Activated T-cell treated with anti-CD3 and anti-CD28 coated beads, Interleukin-2, amount 50 U/mL, for 1 hour (primary cell): Measurements from ENCODE around the gene CCL13.

Source experiments
- DNase-seq: peaks from one replicate; pipeline ENCODE4 v3.0.0-alpha.2; 2020

Gene CCL13

DNA sequence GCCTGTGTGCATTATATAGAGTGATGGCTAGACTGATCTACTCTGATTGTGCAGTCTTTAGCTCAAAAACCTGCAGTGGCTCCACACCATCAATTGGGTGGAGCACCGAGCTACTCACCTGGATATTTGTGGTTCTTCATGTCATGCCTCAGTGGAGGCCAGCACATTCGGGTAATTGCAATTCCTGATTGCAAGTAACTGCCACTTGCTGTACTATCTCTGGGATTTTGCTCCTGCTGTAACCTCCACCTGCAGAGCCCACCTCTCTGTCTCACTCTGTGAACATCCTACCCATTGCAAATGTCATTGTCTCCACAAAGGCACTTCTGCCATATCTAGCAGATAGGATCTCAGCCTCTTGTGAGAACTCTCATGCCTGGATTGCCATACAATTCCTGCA lies 8.5 kb downstream of the CCL13 start:
- DNase-seq: no peak

DNA sequence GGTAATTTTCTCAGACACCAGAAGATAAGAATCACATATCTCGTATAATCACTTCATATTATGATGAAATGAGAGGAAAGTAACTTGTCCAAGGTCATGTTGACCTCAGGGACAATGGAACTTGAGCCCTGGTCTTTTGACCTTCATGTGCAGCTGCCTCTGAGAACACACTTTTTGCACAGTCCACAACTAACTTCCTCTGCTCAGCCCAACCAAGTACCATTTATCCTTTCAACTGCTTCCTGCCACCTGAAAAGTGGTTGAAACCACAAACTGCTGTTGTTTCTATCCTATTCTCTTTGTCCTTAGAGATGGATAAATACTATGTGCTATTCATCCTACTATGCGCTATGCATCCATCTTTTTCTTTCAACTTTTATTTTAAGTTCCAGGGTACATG lies 9.1 kb downstream of the CCL13 start:
- DNase-seq: no peak

DNA sequence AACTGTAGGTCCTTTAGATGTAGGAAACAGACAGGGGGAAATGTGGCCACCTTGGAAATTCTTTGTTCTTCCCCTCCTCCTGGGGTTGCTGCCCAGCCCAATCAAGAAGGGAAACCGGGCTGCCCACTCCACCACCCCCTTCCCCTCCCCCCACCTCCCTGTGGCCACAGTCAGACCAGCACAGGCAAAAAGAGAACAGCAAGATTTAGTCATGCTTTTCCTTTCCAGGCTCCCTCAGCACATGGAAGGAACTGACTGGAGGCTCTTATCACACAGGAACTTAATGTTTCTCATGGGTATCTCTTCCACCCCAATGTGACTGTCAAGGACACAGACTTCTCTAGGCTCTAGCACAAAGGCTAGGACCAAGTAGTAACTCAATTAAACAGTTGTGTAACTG lies 9.7 kb downstream of the CCL13 start:
- DNase-seq: no peak

DNA sequence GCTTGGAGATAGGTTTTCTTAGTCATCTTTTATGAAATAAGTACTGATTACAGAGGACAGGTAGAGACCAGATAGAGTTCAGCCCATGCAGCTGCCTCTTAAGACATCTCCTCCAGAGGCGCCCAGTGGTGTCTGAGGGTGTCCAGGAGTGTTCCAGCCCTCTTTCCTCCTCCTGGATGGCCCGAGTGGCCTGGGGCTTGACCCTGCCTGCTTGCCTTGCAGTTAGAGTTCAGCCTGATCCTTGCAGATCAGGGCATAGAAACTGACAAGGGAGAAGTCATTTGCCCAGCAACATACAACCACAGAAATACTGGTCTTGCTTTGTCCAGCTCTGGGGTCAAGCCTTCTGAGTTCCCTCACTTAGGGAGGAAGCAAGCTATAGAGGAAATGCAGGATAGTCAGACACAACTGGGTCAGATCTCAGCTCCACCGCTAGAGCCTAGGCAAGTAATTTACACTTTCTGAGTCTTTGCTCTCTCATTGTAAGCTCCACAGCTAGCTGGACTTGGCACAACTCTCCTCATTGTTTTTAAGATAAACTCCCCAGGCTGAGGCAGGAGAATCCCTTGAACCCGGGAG lies 10.3 kb downstream of the CCL13 start:
- no peak for DNase-seq

DNA sequence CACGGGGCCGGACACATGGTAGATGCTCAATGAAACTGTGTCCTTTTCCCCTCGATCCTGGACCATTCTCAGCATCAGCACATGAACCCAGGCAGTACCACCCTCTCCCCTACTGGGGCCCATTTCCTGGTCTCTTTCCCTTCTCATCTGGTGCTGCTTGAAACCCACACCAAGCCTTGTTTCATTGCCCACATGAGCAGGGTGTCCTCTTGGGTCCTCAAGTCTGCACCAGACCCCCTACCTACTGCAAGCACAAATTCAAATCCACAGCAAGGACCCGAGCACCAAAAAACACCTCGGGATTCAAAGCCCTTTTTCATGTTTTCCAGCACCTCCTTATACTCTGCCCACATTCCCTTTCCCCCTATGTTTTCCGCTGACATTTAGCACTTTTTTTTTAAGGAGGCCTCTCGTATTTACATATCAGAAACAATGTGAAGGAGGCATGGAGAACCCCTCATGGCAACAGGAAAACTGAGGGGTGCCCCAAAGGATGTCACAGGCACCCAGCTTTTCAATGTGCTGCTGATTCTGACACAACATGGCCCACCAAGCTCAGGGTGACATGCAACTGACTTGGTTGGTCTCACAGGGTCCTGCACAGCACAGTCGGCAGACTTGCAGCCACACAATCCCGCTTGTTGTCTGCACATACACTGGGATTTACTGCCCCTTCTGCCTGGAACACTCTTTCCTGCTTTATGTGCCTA lies 11.4 kb downstream of the CCL13 start:
- DNase-seq: no peak

DNA sequence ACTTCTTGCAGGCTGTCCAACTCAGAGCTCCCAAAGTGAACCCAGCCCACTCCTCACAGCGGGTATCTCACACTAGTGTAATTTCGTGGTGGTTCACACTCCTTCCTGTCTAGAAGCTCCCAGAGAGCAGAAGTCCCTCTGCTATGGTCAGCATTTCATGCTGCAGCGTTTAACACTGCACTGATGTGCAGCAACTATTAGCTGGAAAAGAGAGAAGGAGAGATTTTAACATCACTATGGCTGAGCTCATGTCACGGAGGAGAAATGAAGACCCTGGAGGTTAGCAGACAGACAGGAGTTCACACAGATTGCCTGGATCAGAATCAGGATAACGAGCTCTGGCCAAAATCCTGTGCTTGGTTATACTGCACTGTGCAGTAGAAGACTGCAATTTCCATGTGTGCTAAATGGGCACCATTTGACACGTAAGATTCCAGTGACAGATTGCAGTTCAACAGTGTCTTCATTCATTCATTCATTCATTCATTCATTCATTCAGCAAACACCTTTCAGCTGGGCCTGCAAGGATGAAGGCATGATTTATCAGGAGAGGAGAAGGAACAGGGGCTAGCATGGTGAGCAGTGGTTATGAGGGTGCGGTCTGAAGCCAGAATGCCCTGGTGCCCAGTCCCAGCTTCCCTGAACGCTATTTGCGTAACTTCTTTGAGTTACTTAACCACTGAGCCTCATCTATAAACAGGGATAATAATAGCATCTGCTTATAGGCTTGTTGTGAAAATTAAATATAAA lies 12.1 kb downstream of the CCL13 start:
- no peak for DNase-seq

DNA sequence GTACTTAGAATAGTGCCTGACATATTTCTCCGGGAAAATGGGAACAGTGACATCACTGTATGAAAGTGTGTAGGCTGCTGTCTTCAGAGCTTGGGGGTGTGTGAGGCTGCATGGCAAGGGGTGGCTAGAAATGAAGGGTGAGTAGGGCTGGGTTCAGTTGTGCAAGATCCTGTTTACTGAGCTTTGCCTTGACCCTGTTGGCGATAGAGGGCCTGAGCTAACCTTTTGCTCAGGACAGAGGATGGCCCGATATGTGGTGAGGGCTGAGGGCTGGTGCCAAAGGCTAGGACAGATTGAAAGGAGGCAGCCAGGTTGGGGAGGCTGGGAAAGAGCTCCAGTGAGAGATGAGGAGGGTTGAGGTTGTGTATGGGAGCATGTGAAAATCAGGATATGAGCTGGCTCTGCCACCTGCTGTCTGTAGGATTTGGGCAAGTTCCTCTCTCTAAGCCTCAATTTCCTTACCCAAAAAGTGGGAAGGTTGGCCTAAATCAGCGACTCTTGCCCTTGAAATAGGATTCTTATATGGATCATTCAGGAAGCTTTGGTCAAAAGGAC lies 12.7 kb downstream of the CCL13 start:
- DNase-seq: no peak

DNA sequence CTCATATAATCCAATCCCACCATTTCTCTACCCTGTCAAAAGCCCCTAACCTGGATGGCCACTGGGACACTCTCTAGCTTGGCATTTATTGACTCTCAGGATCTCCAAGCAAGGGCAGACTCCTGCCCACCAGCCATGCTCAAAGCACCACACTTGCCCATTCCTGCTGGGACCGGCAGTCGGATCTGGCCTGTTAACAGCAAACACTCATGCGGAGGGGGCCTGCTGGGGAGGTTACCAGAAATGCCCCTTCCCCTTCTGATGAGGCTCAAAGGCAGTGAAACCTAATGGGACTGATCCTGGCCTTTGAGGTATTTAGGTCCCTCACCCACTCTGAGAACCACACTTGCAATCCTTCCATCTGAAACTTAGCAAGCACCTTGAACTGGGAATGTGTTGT lies 13.3 kb downstream of the CCL13 start:
- DNase-seq: no peak

DNA sequence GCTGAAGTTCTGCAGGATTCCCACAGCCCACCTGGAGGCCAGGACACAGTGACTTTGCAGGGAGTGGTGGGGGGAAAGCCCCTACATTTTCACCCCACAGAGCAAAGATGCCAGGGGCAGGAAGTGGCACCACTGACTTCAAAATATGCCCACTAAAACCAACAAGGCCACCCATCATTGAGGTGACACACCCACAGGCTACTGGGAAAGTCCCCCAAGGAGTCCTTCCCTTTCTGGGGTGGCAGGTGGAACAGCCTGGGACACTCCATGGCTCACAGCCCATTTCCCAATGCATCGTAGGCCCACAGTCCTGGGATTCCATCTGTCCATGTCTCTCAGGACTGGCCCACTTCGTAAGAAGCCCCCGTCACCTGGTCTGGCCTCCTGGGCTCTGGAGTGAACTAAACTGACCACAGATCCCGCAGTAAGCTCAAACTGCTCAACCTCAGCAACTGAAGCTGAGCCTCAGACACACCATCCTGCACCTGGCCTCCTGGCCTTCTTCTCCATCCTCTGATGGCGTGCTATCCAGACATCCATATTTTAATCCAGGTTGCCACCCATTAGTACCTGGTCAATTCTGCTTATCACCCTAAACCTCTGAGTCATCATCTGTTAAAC lies 14.2 kb downstream of the CCL13 start:
- no peak for DNase-seq

DNA sequence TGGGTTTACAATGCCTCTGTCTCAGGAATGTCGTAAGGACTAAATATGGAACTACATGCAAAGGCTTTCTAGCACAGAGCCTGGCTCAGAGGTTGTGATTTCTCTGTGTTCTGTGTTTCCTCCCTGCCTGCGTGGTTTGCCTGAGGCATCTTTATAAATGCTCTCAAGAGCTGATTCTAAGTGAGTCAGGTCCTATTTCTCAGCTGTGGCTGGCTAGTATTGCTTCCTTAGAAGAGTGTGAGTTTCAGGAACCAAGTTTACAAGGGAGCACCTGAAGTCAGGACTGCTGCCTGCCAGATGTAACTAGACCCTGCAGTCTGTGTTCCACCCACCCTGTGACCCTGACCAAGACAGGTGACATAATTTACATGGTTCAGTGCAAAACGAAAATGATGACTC lies 14.7 kb downstream of the CCL13 start:
- no peak for DNase-seq

DNA sequence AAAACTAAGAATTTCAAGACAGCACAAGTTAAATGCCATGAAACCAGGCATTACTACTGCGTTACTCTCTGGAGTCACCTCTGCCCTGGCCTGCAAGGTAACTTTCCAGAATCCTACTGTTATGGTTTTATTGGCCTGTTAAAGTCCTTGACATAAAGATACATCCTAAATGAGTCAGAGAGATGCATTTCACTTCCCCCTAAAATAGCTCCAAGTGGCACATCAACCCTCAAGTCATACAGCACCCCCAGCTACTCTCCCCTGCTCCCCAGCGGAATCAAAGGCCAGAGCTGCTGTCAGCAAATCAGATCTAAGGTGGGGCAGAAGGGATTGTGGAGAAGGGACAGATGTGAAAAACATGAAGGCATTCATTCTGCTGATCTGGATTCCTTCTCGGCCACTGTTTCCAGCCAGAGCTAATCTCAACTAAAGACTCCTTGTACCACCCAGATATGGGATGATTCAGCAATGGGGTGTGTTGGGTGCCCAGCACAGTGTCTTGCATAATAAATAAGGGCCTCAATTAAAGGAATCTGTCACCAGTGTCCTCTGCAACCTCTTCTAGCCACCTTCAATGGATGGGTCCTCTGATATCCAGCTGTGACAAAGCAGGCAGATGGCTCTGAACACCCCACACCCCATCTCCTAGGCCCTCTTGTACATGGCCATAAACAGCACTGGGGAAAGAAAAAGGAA lies 15.3 kb downstream of the CCL13 start:
- DNase-seq: no peak

DNA sequence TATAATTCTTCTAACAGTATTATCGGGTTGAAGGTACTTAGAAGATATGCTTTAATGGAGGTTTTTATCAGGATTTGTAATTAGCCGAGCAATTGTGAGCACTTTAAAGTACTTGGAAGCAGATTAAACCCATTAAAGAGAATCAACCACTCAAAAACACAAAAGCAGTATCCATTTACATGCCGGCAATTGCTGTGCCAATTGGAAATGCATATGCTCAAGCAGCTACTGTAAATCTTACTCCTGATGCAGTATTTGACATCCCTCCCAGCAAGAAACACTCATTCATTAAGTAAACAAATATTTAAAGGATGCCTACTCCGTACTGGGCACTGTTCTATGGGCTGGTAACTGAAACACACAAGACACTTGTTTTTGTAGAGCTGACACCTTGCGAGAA lies 18.2 kb downstream of the CCL13 start:
- no peak for DNase-seq

DNA sequence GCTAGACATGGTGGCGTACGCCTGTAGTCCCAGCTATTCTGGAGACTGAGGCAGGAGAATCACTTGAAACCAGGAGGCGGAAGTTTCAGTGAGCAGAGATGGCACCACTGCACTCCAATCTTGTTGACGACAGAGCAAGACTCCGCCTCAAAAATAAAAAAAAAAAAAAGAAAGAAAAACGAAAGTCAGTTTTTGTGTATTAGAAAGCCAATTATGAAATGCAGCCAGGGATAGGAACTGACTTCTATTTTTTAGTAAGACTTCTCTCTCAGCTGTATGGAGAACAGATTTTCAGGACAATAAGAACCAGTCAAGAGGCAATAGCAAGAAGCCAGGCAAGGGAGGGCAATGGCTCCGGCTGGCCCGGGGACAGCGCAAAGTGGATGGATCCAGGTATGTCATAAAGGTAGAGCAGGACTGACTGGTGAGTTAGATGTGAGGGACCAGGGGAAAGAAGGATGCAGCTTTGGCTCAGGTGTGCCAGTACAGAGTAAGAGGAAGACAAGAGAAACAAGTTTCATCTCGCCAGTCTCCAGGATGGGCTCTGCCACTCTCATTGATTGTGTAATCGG lies 19.2 kb downstream of the CCL13 start:
- DNase-seq: no peak

DNA sequence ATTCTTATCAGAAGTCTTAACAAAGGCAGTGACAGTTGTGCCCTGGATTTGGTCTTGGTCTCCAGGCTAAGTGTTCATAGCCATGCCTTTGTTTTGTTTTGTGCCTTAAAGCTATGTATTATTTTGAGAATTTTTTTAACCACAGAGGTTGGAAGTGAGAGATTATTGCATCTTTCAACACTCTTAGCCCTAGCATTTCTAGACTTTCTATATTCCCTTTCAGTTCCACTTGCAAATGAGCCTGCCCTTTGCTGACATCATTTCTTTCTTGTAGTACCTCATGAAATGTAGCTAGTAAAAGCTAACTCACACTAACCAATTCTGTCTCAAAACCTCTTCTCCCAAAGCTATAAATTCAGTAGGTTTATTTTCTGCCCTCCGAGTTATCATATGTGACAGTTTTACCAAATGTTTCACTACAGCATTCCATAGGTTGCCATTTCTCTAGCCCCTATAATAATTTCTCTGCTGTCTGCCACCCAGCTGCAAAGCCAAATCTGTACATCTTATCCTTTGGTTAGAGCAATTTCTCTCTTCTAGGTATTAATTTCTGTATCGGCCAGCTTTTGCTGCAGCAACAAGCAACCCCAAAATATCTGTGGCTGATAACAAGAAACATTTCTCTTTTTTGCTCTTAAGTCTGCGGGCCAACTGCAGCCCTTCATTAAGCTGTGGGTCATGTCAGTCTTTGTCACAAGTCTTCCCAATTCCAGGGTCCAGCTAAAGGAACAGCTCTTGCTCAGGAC lies 21.0 kb downstream of the CCL13 start:
- no peak for DNase-seq

DNA sequence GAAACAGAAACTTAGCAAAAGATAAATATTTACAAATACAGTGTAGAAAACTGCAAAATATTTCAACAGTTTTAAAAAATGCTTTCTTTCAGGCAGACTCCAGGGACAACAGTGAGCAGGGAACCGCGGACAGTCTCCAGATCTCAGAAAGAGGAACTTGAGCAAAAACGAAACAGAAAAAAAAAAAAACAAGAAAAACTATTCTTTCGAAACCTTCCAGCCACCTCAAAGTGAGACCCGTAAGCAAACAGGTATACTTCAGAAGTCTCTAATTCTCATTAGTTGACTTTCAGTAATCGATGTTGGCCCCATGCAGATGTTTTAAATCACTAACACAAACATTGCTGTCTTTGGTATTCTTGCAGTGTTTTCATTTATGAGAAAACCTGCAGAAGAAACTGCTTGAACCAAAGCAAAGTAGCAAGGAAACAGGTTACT lies 22.4 kb downstream of the CCL13 start:
- DNase-seq: no peak

DNA sequence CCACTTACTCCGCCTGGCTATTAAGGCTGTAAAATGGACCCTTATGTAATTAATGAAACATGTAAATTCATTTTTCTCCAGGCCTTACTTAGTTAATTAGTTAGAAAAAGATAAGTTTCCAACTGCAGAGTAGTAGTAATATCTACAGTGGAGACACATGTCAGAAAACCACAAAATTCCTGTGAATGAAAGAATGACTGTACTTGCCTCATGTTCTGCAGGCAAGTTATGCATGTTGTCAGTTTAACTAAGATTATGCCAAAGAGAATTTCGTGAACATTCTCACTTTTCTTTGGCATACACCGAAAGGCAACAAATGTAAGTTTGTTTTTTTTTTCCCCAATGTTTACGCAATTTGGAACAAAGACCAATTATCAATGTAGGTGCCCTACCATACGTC lies 23.6 kb downstream of the CCL13 start:
- DNase-seq: no peak

DNA sequence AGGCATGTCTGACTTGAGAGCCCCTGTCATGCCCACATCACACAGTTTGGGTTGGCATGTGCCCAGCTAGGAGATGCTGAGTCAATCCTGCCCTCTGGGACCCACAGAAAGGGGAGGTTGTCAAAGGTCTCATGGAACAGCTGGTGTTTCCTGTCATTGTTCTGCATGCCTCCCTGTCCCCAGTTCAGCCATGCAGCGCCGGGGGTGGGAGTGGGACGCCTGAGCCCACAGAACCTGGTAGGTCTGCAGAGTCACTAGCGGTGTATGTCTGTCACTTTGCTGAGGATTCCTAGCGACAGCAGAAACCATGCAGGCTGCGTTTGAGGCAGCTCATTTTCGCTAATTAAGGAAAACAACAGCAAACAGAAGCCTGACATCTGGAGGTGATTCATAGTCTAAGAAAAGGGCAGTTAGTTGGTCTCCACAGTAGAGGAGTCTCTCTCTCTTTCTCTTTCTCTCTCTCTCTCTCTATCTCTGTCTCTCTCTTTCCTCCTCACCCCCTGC lies 26.4 kb downstream of the CCL13 start:
- DNase-seq: no peak

DNA sequence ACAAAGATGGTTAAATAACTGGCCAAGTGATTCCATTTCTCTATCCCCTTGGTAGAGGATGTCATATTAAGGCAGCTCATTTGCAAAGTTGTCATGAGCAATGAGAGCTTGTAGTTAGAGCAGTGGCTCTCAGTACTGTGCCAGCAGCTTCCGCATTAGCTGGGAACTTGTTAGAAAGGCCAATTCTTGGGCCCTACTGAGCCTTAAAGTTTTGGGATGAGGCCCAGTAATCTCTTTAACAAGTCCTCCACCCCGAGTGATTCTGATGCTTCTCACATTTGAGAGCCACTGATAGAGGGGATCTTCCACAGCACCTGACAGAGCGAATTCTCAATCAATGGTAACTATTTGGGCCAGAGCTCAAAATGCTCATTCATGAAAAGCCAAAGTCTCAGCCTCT lies 26.9 kb downstream of the CCL13 start:
- DNase-seq: no peak

DNA sequence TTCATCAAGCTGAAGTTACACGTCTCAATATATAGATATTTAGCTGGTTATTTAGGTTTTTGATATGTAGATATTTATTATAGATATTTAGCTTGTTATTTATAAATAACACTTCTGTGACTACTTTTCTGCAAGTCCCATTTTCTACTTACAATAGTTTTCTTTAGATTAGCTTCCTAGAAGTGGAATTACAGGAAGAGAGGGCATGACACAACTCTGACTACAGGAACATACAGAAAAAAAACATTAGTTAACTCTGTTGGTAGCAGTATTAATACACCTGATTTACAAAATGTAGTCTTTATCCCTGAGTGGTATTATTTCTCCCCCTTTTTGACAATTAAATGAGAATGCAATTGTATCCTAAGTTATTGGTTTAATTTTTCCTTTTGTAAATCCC lies 28.0 kb downstream of the CCL13 start:
- DNase-seq: no peak

DNA sequence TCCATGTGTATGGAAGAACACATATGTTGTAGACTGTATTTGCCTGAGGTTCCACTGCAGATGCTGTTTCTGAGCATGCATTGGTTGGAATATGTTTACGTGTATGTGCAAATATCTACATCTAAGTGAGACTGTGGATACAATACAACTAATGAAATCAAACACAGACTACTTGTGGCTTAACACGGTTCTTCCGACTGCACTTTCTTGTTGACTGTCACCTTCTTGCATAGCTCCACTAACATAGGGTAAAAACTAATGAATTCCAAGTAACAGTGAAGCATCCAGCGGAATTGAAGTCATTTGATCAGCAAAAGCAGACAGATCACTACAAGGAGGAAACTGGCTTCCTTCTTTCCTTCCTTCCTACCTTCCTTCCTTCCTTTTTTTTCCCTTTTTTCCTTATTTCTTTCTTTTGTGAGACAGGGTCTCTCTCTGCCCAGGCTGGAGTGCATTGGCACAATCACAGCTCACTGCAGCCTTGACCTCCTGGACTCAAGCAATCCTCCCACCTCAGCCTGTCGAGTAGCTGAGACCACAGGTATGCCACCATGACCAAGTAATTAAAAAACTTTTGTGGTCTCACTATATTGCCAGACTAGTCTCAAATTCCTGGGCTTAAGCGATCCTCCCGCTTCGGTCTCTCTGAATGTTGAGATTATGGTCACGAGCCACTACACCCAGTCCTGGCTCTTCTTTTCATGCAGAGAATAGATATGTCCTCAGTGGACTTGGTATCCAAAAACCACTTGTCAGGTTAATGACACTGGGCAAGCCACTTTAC lies 28.7 kb downstream of the CCL13 start:
- DNase-seq: no peak

DNA sequence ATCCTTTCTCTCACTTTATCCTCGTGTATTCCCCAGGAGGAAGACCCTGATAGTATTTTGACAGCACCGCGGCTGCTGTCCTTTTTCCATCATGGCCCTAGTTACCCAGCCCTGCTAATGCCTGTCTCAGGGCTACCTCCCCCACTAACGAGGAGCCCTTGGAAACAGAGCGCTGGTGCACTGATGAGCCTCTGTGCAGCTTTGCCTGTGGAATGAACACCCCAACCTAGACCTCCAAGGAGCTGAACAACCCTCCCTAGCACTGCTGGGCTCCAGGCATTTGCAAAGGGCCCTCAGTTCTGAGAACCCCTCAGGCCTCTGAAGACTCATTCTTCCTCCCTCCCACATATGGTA lies 30.0 kb downstream of the CCL13 start:
- no peak for DNase-seq
